ENCODE data around the gene CST9L.

CST9L gene, protein sequence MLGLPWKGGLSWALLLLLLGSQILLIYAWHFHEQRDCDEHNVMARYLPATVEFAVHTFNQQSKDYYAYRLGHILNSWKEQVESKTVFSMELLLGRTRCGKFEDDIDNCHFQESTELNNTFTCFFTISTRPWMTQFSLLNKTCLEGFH

DNA sequence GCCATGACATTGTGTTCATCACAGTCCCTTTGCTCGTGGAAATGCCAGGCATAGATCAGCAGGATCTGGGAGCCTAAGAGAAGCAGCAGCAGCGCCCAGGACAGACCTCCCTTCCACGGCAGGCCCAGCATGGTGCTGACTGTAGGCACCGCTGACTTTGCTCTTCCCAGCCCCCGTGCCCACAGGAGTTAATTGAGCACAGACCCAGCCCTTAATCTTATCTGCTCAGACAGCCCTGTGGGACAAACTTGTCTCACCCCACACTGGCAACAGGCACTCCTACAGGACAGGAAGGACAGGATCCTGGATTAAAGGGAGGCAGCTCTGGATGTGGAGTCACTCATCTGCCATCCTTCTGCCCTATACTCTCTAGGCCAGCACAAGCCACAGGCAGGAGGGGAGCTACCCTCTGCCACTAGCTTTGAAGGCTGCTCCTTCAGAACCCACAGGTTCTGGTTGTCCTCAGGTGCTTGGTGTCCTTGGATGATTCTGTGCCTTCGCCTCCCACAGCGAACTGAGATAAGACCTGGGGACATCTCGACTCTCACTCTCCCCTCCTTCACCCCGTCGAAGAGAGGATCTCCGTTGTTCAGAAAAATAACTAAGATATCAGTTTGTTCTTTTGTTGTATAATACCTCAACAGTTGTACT, at the start of gene CST9L:
Gene CST9L, minus strand, starts transcription at position 165 of the 651 bp plus-strand sequence. Its CDS starts 34 bp downstream, at position 131.
- DNase-seq = no peak
- TF ChIP-seq GATA1 (IDR thresholded peaks at IDR 0.05; ENCODE audit: low read depth, low read length) (no peak), POLR2A (IDR thresholded peaks at IDR 0.05; ENCODE audit: low read length) (no peak)

DNA sequence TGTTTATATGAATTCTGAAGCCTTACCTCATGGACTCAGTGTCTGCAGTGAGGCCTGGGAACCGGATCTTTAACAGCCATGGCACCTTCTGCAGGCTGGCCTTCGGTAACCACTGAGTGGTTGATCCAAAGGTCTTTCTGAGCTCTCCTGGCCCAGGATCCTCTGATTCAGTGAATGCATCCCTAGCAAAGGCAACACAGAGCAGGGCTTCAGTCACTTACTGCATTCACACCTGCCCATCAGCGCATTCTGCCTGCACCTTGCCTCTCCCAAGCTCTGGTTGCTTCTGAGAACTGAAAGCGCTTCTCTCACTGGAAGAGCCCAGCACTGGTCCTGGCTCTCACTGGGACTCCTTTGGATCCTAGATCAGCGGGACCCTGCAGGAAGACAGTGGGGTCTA, 45.9 kb upstream of the CST9L start:
- no peak for TF ChIP-seq POLR2A (IDR thresholded peaks at IDR 0.05; ENCODE audit: low read length)
- no peak for TF ChIP-seq GATA1 (IDR thresholded peaks at IDR 0.05; ENCODE audit: low read depth, low read length)
- no peak for DNase-seq

DNA sequence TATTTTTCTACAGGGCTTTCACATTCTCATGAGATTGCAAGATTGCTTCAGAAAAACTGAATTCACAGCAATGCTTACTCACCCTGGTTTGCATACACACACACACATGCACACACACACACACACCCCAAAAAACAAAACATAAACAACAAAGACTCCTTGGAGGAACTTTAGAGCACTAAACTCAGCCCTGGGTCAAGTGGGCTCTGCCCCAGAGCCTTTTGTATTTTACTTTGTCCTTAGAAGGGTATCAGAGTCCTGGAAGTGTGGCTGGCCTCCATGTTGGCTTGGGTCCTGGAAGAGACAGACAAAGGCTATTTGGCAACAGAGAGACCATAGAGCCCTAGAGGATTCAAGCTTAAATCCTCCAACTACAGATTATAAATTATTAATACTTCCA, 45.4 kb upstream of the CST9L start:
- no peak for TF ChIP-seq GATA1 (IDR thresholded peaks at IDR 0.05; ENCODE audit: low read depth, low read length)
- no peak for DNase-seq

DNA sequence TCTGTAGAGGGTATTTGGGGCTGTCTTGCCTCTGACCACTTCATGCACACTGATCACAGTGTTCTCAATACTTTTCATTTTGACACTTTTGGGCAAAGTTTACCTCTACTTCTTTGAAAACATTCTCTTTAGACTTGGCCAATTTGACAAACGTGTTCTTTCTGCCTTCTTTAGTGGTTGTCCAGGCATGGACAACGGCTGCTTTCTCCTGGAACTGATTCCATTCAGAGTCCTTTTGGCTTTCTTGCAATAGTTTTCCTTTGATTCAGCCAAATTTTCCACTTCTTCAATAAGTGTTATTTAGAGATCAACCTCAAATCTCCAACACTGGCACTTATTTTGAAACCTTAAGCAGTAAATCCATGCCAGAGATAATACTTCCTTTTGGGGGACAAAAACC, 44.1 kb upstream of the CST9L start:
- TF ChIP-seq GATA1 (IDR thresholded peaks at IDR 0.05; ENCODE audit: low read depth, low read length) (no peak), POLR2A (IDR thresholded peaks at IDR 0.05; ENCODE audit: low read length) (no peak)
- DNase-seq = no peak

DNA sequence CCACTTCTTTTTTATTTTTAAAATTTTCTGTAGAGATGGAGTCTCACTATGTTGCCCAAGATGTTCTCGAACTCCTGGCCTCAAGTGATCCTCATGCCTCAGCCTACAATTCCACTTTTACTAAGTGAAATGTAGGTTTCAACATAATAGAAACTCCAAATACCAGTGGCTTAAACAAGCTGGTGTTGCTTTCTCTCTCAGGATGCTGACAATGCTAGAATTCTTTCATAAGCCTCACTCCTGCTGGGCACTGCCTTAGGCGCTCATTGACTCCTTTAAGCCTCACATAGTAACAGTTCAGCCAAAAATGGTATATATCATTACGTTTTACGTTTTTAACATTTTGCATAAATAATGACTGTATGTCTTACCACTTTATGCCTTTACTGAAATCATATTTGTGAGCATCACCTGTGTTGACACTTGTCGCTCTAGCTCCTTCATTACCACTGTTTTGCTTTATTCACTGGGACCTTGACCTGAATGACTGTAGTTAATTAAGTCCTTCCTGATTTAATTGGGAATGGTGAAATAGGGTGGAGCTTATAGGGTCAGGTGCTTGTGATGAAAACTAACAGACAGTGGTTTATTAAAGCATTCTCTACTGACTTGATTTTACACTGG, 41.3 kb upstream of the CST9L start:
- TF ChIP-seq GATA1 (IDR thresholded peaks at IDR 0.05; ENCODE audit: low read depth, low read length) (no peak), POLR2A (IDR thresholded peaks at IDR 0.05; ENCODE audit: low read length) (no peak)

DNA sequence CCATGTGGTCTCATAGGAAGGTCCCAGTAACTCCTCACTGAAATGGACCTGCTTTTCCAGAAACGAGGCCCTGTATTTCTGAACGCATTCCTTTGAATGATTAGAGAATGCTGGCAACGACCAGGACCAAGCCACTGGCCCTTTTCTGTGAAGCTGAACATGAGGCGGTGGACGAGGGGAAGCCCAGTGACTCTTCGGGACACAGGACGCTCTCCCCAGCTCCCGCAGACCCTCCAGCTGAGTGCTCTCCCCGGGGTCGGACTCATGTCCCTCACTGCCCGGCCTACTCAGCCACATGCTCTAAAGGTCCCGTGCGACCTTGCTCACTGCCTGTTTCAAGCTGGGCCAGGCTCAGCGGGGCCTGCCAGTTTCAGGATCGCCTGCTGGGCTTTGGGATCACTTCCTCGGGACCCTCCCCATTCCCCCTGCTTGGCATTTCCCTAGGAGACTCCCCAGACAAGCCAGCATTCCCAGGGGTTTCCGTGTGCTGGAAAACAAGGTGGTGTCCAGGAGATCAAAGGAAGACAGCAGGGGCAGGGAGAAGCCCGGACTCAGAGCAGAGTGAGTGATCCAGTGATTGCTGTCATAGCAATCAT, 40.1 kb upstream of the CST9L start:
- DNase-seq = no peak
- TF ChIP-seq GATA1 (IDR thresholded peaks at IDR 0.05; ENCODE audit: low read depth, low read length) (no peak), POLR2A (IDR thresholded peaks at IDR 0.05; ENCODE audit: low read length) (no peak)

More for the DNA sequence above, 41.3 kb upstream of the CST9L start:
- no peak for DNase-seq

DNA sequence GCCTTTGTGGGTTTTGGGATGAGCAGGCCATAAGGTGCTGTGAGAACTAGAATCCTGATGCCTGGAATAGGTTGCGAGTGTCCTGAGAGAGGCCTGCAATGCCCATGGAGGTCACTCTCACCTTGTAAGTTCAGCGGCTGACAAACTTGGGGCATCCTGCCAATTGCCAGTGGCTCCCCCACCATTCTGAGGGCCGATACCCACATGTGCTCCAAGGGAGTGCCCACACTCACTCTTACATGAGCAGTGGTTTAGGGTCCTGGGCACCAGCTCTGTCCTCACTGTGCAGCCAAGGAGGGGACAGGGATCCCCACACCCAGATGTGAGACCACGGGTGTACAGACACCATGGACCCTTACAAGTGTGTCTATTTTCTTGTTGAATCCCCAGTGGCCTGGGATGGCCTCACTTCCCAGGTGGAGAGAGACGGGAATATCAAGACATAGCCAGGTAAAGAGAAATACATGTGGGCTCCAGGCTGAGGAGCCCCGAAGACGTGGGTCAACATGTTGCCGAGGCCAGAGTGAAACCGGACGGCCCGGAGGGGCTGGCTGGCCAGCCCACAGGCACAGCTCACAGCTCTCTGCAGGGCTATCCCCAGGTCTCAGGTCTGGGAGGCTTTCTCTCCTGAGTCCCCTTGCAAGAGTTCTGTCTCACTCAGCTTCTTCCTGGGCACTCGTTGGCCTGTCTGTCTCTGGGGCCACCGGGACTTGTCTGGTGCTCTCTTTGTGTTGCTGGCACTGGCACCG, 39.4 kb upstream of the CST9L start:
- TF ChIP-seq POLR2A (IDR thresholded peaks at IDR 0.05; ENCODE audit: low read length) (no peak), GATA1 (IDR thresholded peaks at IDR 0.05; ENCODE audit: low read depth, low read length) (no peak)
- no peak for DNase-seq

DNA sequence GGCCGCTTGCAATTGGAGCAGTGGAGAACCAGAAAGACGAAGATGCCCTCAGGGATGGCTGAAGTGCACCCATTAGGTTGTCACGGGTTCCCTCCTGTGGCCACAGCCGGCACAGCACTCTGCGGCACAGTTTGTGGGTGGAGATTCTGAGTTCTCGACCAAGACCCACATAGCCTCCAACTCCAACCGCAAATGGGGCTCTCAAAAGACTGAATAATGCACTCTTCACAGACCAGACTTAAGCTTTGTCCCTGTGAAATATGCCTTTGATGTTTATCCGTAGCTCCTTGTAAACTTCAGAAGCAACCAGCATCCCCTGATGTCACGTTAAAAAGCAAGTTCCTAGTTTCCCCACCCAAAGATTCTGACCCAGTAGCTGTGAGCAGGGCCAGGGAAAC, 38.4 kb upstream of the CST9L start:
- peak; percentile 38 to 63 for DNase-seq
- TF ChIP-seq GATA1 (IDR thresholded peaks at IDR 0.05; ENCODE audit: low read depth, low read length) (no peak), POLR2A (IDR thresholded peaks at IDR 0.05; ENCODE audit: low read length) (no peak)

DNA sequence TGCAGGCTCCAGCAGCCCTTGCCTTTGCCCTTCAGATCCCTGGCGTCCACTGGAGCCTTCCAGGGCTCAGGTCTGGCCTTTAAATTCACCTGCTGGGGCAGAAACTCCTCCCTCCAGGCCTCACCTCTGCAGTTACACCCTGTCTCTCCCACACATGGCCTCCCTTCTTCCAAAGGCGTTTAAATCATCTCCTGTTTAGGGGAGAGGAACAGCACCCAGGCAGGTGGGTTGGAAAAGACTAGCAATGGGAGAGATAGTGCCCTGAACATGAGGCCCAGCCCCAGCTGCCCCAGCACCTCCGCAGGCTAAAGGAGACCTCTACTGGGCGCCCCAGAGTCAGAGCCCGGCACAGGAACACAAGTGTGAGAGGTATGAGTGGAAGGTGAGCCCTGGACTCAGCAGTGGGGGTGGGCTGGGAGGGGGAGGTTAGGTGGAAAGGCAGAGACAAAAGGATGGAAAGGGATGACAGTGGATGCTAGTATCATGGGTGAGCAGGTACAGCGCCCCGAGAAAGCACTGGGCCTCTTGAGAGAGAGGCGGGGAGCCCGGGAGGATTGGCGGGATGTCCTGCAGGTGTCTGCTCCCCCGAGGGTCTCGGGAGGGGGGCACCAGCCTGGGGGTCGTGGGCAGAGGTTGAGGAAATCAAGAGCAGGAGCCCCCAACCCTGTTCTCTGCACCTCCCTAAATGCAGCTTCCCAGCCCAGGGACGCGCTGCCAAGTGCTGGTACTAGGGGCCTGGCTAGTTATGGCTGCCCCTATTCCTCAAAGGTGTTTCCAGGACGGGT, 37.8 kb upstream of the CST9L start, which contains the start of gene CST9:
Gene CST9, minus strand, starts transcription at position 51 of the 785 bp plus-strand sequence. CDS start 53 bp downstream, outside the sequence.
- DNase-seq = no peak
- TF ChIP-seq GATA1 (IDR thresholded peaks at IDR 0.05; ENCODE audit: low read depth, low read length) (no peak), POLR2A (IDR thresholded peaks at IDR 0.05; ENCODE audit: low read length) (no peak)

DNA sequence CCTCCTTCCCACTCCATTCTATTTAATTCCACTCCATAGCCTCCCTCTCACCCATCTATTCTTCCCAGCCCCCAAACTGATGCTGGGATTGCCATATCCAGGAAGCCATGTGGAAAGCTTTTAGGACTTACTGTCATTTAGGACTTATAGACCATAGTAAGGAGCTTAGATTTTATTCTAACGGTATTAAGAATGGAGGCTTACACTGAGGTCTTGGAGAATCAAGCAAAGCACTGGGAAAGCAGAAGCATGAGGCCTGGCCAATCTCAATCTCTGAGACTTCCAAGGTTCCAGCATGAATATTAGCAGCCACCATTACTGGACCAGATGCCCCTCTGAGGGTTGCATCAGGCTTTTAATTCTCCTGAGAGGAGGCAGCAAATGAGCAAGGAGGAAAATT, 36.0 kb upstream of the CST9L start:
- TF ChIP-seq POLR2A (IDR thresholded peaks at IDR 0.05; ENCODE audit: low read length) (no peak), GATA1 (IDR thresholded peaks at IDR 0.05; ENCODE audit: low read depth, low read length) (no peak)

DNA sequence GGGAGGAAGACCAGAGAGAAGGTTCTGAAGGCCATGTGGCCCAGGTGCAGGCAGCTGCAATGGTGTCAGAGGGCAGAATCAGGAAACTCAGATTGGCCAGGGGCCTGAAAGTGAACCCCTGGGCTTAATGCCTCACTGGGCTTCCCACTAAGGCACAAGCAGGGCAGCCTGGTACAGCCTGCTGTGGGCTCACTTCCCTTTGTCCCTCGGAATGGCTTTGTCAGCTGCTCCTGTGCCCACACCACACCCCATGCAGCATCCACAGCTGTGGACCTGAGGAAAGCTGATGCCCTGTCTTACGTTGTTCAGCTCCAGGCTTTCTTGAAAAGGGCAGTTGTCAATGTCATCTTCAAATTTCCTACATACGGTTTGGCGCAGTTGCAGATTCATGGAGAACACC, 35.0 kb upstream of the CST9L start:
- TF ChIP-seq POLR2A (IDR thresholded peaks at IDR 0.05; ENCODE audit: low read length) = no peak
- TF ChIP-seq GATA1 (IDR thresholded peaks at IDR 0.05; ENCODE audit: low read depth, low read length) = no peak
- DNase-seq = no peak

More for the DNA sequence above, 36.0 kb upstream of the CST9L start:
- no peak for DNase-seq

DNA sequence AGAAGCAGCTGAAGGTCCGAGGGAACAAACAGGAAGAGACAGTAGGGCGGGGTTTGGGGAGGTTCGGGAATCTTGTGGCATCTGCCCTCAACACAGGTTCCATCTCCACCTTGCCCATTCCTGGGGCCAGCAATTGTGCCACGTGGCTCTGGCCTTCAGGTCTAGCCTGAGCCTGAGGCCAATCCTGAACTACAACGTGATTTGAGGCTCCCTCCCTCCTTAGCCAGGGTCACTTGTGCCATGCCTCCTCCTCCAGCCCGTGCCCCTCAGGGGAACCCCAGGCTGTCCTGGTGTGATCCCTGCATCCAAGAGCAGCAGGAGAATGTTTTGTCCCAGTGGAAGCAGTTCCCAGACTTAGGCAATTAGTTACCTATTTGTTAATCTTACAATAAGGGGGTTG, 34.4 kb upstream of the CST9L start:
- no peak for DNase-seq
- TF ChIP-seq GATA1 (IDR thresholded peaks at IDR 0.05; ENCODE audit: low read depth, low read length) (no peak), POLR2A (IDR thresholded peaks at IDR 0.05; ENCODE audit: low read length) (no peak)

DNA sequence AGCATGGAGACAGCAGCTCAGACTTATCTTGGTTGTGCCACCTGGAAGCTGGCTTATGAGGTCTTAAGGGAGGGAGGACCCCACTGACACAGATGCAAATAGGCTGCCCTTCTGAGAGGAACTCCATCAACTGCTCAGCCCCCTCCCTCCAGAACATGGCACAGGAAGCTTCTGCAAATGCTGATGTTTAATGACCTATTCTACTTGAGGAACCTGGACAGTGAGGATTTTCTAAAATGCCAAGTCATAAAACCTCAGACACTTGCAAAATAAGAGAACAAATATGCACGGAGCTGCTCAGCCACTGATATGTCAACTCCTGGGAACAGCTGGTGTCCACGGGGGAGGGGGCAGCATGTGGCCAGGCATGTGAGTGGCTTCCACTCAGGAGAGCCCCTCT, 34.0 kb upstream of the CST9L start:
- TF ChIP-seq GATA1 (IDR thresholded peaks at IDR 0.05; ENCODE audit: low read depth, low read length) = no peak
- no peak for TF ChIP-seq POLR2A (IDR thresholded peaks at IDR 0.05; ENCODE audit: low read length)

More for the DNA sequence above, 34.0 kb upstream of the CST9L start:
- no peak for DNase-seq

Data from erythroblast (primary cell).